22Rv1 (cell line): ENCODE data around the gene KLHL41.

Experiments used
- H3K27ac ChIP-seq: fragments of 450-650 bp; 2 replicates; pipeline ENCODE4 v1.5.1; 2017
- CTCF ChIP-seq: fragments of 450-650 bp; IDR thresholded peaks from 2 replicates; pipeline ENCODE4 v1.5.1; 2017; ENCODE audit warnings: mild to moderate bottlenecking
- ZFX ChIP-seq: fragments of 450-650 bp; IDR thresholded peaks from 2 replicates; pipeline ENCODE4 v1.6.1; 2017; ENCODE audit warnings: antibody characterized with exemption, borderline replicate concordance

KLHL41 gene

DNA sequence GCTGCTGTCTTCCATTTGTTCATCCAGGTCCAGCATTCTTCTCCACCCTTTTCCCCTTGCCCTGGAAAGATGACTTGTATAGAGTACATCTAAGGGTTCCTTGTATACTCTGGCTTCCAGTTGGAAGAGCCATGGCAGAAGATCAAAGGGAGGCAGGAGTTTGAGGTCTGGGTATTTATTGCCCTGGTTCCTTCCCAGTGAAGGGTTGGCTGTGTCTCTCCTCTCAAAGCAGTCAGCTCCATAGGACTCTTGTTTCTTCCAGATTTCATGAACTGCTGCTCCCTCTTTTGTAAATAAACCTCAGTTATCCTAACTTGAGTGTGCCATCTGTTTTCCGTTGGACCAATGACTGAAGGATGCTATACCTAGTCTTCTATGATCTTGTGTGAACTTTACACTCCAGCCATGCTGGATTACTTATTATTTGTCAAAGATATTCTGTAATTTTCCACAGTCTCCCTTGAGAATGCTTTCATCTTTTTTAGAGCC, 23.8 kb upstream of the KLHL41 start:
- TF ChIP-seq ZFX = no peak
- no peak for TF ChIP-seq CTCF
- no peak overlapping the region for H3K27ac ChIP-seq

DNA sequence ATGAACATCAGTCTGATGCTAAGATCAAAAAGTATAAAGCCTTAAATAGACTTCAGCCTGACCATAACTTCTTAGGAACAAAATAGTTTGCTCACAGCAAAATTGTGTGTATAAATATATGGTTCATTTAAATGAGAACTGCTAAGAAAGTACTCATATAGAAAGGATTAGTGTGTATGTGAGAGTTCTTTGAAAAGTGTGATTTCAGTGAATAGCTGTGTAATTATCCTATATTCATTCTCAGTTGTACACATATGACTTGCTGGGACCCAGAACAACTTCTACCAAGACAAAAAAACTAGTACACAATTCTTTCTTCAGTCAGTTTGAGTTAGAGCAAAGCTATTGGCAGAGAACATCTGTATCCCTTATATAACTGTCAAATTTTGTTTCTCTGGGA, 23.0 kb upstream of the KLHL41 start:
- TF ChIP-seq CTCF (no peak), ZFX (no peak)
- H3K27ac ChIP-seq = no peak overlapping the region

DNA sequence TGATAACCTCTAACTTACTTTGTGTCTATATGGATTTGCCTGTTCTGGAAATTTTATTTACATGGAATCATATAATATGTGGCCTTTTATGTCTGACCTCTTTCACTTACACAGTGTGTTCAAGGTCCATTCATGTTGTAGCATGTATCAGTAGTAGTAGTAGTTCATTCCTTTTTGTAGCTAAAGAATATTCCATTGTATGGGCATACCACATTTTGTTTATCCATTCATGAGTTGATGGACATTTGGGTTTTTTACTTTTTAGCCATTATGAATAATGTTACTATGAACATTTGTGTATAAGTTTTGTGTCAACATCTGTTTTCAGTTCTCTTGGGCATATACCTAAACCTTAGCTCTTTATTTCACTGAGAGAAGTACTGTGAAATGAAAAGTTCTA, 18.7 kb upstream of the KLHL41 start:
- H3K27ac ChIP-seq = no peak overlapping the region
- TF ChIP-seq ZFX (no peak), CTCF (no peak)

DNA sequence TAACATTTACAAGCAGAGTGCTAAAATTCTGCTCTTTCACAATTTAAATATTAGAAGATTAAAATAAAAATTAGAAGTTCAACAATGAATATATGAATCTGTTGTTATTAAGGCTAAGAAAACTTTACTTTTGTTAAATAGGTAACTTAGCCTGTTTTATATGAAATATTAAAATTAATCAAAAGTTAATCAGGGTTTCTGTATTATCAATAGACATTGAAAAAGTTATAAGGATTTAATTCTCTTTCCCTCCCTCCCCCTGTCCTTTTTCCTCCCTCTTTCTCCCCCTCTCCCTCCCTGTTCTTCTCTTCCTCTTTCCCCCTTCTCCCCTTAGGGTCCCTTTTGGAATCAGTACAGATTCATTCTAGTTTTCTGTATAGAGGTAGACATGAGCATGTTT, 18.1 kb upstream of the KLHL41 start:
- TF ChIP-seq ZFX (no peak), CTCF (no peak)
- H3K27ac ChIP-seq = no peak overlapping the region

DNA sequence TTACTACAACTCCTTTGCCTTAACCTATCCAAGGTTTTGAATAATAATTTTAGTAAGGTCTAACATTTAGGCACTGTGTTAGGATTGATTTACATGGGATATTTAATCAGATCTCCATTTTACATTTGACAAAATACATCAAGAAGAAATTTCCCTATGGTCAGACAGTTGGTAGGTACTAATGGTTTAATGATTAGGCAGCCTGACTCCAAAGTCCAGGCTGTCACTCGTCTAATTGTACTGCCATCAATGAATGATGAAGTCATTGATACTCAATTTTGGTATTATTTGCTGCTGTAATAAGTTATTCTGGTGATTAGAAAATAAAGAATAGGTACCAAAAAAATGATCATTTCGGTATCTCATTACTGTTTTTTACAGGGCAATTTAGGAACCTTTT, 16.1 kb upstream of the KLHL41 start:
- no peak overlapping the region for H3K27ac ChIP-seq

DNA sequence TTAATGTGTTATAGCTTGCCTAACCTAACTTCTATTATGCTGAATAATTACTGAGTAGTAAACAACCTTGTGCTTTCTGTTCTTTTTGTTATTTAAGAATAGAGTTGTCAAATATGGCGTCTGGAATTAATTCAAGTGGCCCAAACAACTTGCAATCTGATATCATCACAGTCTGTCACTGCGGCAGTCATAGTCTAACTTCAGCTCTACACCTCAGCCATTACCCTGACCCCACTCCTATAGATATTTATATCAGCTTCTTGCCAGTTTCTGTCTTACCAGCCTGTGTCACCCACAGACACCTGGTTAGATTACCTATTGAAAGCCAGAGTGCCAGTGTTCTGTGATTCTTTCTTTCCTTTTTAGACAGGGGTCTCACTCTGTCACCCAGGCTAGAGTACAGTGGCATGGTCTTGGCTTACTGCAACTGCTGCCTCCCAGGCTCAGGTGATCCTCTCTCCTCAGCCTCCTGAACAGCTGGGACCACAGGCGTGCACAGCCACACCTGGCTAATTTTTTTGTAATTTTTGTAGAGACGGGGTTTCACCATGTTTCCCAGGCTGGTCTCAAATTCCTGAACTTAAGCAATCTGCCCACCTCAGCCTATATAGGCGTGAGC, 14.1 kb upstream of the KLHL41 start:
- TF ChIP-seq ZFX (no peak), CTCF (no peak)
- H3K27ac ChIP-seq = no peak overlapping the region

More for the DNA sequence above, 16.1 kb upstream of the KLHL41 start:
- TF ChIP-seq ZFX (no peak), CTCF (no peak)

- H3K27ac ChIP-seq = no peak overlapping the region
- TF ChIP-seq ZFX = no peak
- TF ChIP-seq CTCF = no peak
Observed at GRCh38 chr2:169504651-169505050, 4.9 kb upstream of the KLHL41 start.
